ENCODE measurements around the gene MECP2.
"Not testable (repeated sequence)": the region's sequence is repeated elsewhere in the genome, so short reads cannot be mapped to it uniquely, and the experiment has no call there.

Gene MECP2

DNA sequence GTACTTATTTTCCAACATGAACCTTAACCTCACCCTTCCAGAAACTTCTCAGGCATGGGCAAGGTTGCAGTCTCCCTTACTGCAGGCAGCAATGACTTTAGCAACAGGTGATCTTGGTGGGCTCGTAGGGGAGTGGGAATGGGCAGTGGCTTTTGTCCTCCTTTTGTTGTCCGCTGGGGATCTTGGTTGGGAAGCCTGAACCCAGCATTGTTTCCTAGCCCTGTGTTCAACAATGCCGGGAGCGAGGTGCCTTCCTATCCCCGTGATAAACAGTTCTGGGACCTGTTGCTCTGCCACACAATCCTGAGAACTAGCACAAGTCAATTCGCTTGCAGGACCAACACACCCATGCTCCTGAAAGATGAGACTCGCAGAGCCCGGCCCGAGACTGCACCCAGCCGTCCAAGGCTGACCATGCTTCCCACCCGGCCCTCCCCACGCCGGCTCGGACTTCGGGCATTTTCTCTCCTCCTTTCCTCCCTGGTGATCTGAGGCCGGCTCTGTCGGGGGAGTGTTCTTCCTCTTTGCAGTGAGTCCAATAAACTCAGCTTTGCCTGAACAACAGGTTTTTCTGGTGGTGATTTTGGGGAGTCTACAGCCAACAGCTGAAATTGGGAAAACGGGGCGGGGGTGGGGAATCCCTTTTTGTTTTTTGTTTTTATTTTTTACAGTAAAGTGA, 98.0 kb downstream of the MECP2 start:
- in situ Hi-C loops (cut with HindIII; ENCODE audit: low pct_unique_long_range_greater_than_20kb, low sequenced_read_pairs): no loop called here
- DNase-seq (ENCODE audit: low read depth in 1 of 2, low spot score in 1 of 2): peak in 1 of 2 experiments; percentile 44
- no peak for TF ChIP-seq JUND (IDR thresholded peaks at IDR 0.05; ENCODE audit: low read depth)

DNA sequence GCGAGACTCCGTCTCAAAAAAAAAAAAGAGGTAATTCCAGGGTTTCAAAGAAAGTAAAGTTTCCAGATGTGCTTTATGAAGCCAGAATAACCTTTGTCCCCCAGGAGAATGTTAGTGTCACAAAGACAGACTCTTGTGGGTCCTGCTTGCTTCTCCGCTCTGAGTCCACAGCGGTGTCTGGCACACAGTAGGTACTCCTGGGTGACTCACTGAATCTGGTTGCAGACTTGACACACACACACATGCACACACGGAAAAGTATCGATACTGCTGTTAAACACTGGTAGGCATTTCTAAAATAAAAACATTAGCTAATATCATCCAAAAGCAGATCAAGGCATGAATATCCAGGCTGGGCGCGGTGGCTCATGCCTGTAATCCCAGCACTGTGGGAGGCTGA, 102.0 kb downstream of the MECP2 start:
- no peak for TF ChIP-seq JUND (IDR thresholded peaks at IDR 0.05; ENCODE audit: low read depth)

GRCh38 chrX:153994398-153994797, 103.1 kb downstream of the MECP2 start:
- DNase-seq (ENCODE audit: low read depth in 1 of 2, low spot score in 1 of 2); in situ Hi-C loops (cut with HindIII; ENCODE audit: low pct_unique_long_range_greater_than_20kb, low sequenced_read_pairs): not testable (repeated sequence)

More for the DNA sequence above, 102.0 kb downstream of the MECP2 start:
- in situ Hi-C loops (cut with HindIII; ENCODE audit: low pct_unique_long_range_greater_than_20kb, low sequenced_read_pairs): no loop called here
- DNase-seq (ENCODE audit: low read depth in 1 of 2, low spot score in 1 of 2): no peak

DNA sequence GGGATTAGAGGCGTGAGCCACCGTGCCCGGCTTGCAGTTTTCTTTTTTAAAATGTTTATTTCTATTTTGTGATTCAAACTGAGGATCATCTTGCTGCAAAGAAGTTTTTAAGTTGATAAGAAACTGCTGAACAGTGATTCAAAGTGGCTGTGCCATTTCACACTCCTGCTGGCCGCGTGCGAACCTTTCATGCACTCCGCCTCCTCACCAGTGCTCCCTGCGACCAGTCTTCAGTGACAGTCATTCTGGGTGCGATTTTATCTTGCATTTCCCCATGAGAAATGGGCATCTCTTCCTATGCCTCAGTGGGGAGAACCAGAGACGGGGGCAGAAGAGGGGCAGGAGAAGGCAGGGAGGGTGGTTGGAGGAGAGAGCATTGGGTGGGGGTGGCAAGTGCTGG, 103.5 kb downstream of the MECP2 start:
- in situ Hi-C loops (cut with HindIII; ENCODE audit: low pct_unique_long_range_greater_than_20kb, low sequenced_read_pairs): no loop called here
- TF ChIP-seq JUND (IDR thresholded peaks at IDR 0.05; ENCODE audit: low read depth): no peak
- no peak for DNase-seq (ENCODE audit: low read depth in 1 of 2, low spot score in 1 of 2)

GRCh38 chrX:153993079-153993478, 104.4 kb downstream of the MECP2 start:
- TF ChIP-seq JUND (IDR thresholded peaks at IDR 0.05; ENCODE audit: low read depth): no peak
- in situ Hi-C loops (cut with HindIII; ENCODE audit: low pct_unique_long_range_greater_than_20kb, low sequenced_read_pairs): no loop called here
- no peak for DNase-seq (ENCODE audit: low read depth in 1 of 2, low spot score in 1 of 2)

- no peak for TF ChIP-seq JUND (IDR thresholded peaks at IDR 0.05; ENCODE audit: low read depth)
- in situ Hi-C loops (cut with HindIII; ENCODE audit: low pct_unique_long_range_greater_than_20kb, low sequenced_read_pairs): no loop called here
- DNase-seq (ENCODE audit: low read depth in 1 of 2, low spot score in 1 of 2): no peak
Observed at GRCh38 chrX:153992180-153992579, 105.3 kb downstream of the MECP2 start.

DNA sequence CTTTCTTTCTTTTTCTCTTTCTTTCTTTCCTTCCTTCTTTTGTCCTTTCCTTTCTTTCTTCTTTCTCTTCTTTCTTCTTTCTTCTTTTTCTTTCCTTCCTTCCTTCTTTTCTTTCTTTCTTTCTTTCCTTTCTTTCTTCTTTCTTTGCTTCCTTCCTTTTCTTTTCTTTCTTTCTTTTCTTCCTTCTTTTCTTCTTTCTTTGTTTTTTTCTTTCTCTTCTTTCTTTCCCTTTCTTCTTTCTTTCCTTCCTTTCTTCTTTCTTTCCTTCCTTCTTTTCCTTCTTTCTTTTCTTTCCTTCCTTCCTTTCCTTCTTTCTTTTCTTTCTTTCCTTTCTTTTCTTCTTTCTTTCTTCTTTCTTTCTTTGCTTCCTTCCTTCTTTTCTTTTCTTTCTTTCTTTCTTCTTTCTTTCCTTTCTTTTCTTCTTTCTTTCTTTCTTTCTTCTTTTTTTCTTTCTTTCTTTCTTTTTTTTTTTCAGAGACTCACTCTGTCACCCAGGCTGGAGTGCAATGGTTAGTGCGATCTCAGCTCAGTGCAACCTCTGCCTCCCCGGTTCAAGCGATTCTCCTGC, 106.4 kb downstream of the MECP2 start:
- in situ Hi-C loops (cut with HindIII; ENCODE audit: low pct_unique_long_range_greater_than_20kb, low sequenced_read_pairs): no loop called here
- TF ChIP-seq JUND (IDR thresholded peaks at IDR 0.05; ENCODE audit: low read depth): no peak

DNA sequence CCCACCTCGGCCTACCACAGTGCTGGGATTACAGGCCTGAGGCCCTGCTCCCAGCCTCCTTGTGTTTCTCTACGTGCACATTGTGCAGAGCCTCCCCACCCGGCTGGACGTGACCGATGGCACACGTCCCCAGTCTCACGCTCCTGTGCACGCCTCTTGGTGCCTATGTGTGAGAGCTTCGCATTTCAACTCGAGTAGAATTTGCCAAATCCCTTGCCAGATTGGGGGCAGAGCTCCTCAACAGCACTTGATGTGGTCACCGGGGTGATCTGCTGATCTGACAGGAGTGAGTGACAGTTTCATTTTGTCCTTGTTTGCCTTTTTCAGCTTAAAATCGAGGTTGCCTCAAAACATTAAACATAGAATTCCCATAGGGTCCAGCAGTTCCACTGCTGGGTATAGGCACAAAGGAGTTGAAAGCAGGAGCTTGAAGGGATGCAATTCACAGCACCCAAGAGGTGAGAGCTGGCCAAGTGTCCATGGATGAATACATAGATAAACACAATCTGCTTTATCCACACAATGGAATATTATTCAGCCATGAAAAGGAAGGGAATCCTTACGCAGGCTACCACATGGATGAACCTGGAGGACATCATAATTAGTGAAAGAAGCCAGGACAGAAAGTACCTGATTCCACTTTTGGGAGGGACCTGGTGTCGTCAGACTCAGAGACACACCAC, 107.4 kb downstream of the MECP2 start:
- DNase-seq (ENCODE audit: low read depth in 1 of 2, low spot score in 1 of 2): no peak
- in situ Hi-C loops (cut with HindIII; ENCODE audit: low pct_unique_long_range_greater_than_20kb, low sequenced_read_pairs): no loop called here
- no peak for TF ChIP-seq JUND (IDR thresholded peaks at IDR 0.05; ENCODE audit: low read depth)

More for the DNA sequence above, 106.4 kb downstream of the MECP2 start:
- DNase-seq (ENCODE audit: low read depth in 1 of 2, low spot score in 1 of 2): no peak

- TF ChIP-seq JUND (IDR thresholded peaks at IDR 0.05; ENCODE audit: low read depth): no peak
- in situ Hi-C loops (cut with HindIII; ENCODE audit: low pct_unique_long_range_greater_than_20kb, low sequenced_read_pairs): no loop called here
- DNase-seq (ENCODE audit: low read depth in 1 of 2, low spot score in 1 of 2): no peak
Observed at GRCh38 chrX:153988493-153988892, 109.0 kb downstream of the MECP2 start.

DNA sequence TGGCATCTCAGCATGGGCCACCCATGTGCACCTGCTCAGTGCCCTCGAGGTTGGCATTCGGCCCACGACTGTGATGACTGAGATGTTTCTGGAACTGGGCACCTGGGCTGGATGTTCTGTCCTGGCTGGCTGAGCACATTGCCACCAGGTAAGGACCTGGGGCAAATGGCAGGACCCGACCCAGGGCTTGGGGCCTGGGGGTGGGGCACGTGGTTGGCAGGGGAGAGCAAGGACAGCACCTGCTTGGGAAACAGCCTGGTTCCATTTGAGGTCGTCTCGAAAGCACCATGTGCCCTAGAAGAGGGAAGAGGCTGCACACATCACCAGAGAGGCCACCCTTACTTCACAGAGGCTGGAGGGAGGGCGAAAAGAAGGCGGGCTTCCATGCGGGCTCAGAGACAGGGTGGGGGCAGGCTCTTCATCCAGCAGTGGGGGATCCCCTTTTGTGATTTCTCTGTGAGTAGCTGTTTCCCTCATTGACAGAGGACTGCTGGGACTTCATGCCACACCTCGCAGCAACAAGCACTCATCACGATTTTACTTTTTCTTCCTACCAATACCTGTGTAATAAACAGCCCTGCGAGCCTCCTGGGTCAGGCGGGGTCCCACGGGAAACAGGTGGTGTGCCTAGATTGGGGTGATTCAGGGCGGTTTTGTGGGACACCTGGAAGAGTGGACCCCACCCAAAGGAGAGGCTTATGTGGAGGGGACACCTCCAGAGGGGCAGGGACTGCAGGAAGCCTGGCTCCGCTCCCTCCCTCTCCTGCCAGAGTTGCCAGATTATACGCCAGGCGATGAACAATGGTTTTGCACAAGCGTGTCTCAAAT, 113.0 kb downstream of the MECP2 start:
- in situ Hi-C loops (cut with HindIII; ENCODE audit: low pct_unique_long_range_greater_than_20kb, low sequenced_read_pairs): no loop called here
- DNase-seq (ENCODE audit: low read depth in 1 of 2, low spot score in 1 of 2): no peak
- TF ChIP-seq JUND (IDR thresholded peaks at IDR 0.05; ENCODE audit: low read depth): no peak

DNA sequence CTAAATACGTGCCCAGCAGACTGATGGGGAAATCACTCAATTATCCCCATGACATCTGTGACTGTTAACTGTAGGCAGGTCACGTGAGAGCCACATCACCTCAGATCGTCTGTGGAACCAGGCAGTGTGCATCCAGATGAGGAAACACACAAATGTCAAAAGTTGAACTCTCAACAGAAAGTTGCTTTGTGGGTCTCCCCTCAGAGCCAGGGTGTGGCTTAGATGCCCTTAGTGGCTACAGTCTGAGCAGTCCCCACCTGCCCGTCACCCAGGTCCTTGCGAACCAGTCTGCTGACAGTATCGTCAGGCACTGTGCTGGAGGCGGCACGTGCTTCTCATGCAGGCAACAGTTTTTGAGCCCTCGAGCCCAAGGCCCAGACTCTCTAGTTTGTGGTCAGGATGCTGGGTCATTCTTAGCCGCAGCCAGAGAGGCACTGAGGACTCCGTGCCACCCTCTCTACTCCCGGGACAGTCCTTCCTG, 114.2 kb downstream of the MECP2 start:
- no peak for TF ChIP-seq JUND (IDR thresholded peaks at IDR 0.05; ENCODE audit: low read depth)
- no peak for DNase-seq (ENCODE audit: low read depth in 1 of 2, low spot score in 1 of 2)
- in situ Hi-C loops (cut with HindIII; ENCODE audit: low pct_unique_long_range_greater_than_20kb, low sequenced_read_pairs): no loop called here

- DNase-seq (ENCODE audit: low read depth in 1 of 2, low spot score in 1 of 2): no peak
- in situ Hi-C loops (cut with HindIII; ENCODE audit: low pct_unique_long_range_greater_than_20kb, low sequenced_read_pairs): no loop called here
- TF ChIP-seq JUND (IDR thresholded peaks at IDR 0.05; ENCODE audit: low read depth): no peak
Observed at GRCh38 chrX:153981771-153982533, 115.6 kb downstream of the MECP2 start.
